Measurements from ENCODE around the gene INF2.

The INF2 gene

DNA sequence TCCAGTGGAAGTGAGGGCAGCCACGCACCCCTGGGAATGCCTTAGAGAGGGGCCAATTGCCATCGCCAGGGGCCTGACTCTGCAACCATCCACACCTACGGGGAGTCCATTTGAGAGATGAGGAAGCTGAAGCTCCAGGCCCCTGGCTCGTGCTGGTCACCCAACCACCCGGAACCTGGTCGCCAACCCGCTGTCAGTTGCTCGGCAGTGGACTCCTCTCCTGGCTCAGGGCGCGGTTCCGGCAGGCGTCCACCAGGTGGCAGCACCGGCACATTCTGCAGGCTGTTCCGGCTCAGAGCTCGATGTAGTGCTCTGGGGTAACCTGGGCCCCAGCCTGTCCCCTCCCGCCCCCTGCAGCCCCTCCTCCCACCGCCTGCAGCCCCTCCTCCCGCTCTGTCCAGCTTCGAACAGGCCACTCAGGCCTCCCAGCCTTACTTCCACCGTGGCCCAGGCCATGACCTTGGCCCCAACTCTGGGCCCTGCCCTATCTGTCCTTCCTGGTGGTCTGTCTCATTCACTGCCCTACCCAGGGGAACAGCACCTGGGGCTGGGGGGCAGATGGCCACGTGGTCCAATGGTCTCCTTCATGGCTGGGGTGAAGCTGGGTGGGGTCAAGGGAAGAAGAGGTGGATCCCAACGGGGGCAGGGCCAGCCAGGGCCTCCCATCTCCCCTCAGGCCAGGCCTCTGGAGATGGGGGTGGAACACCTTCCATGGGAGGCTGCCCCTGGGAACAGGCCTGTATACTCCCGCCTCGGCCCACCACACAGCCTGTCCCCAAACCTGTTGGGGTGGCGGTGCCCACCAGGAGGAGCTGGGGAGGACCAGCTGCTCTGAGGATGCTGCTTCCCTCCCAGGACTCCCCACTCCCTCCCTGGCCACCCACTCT is 79.3 kb downstream of the INF2 start:
- peak; percentile 80 to 90 for DNase-seq (ENCODE audit: low read depth in 1 of 2, low spot score in 1 of 2)

DNA sequence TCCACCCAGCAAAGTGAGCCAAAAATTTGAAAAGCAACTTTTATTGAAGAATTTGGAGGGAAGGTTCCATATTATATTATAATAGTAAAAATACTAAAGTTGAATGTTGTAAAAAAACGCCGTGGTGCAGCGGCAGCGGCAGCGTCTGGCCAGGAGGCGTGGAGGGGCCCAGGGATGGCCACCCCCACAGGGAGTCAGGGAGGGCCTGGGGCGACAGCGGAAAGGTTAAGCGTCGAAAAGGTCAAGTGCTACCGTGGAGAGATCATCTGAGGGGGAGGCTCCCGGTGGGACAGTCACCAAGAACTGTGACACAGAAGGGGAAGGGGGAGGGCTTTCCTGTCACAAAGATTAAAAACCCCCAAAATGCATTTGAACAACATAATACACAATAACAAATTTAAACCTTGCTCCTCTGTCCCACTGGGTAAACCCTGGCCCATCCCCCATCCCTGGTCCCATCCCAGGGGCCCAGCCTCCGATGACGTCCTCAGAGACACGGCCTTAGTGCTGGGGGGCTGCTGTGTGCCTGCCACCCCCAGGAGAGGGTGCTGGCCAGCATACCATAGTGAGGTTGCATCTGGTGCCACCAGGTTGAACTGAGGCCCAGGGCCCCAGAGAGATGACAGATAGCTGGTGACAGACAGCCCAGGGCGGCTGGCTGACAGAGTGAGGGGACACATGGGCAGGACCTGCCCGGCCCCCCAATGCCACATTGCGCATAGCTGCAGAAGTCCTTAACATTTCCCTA is 80.1 kb downstream of the INF2 start:
- no peak for DNase-seq (ENCODE audit: low read depth in 1 of 2, low spot score in 1 of 2)

DNA sequence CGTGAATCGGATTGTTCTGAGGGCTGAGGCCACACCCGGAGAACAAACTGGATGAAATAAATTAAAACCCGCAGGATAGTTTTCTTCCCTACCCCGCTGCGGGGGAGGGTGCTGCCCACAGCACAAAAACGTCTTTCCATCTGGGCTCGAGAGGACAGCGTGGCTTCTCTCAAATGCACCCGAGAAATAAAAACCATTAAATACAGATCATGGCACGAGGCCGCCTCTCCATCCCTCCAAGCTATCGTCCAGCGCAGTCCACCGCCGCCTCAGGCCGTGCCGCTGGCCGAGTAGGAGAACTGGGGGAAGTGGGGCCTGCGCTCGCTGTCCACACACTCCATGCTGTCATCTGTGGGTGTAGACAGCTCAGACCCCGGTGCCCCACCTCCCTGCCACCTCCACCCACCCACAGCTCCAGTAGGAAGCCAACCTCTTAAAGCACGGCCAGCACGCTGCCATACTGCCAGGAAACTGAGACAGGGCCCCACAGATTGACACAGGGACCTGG is 80.7 kb downstream of the INF2 start:
- DNase-seq (ENCODE audit: low read depth in 1 of 2, low spot score in 1 of 2), result no peak

DNA sequence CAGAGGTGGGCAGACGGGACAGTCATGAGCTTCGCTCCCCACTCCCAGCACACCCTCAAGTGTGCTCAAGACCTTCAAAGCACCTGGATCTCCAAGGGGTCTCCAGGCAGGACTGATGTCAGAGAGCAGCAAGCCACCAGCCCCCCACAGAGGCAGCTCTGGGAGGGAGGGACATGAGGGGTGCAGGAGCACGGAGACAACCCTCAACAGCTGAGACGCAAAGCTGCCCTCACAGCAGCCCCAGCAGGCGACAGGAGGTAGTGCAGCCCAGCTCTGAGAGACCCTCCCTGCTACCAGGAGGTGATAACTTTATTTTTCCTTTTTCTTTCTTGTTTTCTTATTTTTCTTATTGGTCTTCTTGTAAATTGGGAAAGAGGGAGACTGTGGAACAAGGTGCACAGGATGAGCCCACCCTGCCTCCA is 81.4 kb downstream of the INF2 start:
- no peak for DNase-seq (ENCODE audit: low read depth in 1 of 2, low spot score in 1 of 2)

DNA sequence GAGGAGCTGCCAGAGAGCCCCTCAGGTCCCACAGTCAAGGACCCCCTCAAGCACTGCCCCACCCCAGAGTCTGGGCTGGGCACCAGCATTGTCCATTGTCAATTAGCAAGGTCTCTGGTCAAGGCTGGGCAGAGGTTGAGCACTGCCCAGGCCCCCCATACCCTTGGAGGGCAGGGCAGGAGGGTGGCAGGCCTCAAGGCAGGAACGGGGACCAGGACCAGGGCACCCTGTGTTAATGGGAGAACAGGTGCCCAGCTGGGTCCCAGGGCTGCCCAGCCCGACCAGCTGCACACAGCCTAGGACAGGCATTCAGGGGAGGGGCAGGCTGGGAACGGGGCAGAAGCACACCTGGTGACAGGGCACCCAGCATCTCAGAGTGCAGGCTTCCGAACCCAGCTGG is 82.0 kb downstream of the INF2 start:
- no peak for DNase-seq (ENCODE audit: low read depth in 1 of 2, low spot score in 1 of 2)

Data from stimulated activated CD4-positive, alpha-beta T cell treated with anti-CD3 and anti-CD28 coated beads, Interleukin-15, amount 100 ng/mL, for 1 hour (primary cell).